GM12801 (cell line): Measurements from ENCODE around the gene POLRMT.

Source experiments
- TF ChIP-seq, protein P1 (sequence below): IDR thresholded peaks from one replicate; pipeline ENCODE4 v1.5.1; 2011; ENCODE audit warnings: control low read depth; ENCODE audit not compliant: insufficient read length; ENCODE audit errors: extremely low read depth

The POLRMT gene

DNA sequence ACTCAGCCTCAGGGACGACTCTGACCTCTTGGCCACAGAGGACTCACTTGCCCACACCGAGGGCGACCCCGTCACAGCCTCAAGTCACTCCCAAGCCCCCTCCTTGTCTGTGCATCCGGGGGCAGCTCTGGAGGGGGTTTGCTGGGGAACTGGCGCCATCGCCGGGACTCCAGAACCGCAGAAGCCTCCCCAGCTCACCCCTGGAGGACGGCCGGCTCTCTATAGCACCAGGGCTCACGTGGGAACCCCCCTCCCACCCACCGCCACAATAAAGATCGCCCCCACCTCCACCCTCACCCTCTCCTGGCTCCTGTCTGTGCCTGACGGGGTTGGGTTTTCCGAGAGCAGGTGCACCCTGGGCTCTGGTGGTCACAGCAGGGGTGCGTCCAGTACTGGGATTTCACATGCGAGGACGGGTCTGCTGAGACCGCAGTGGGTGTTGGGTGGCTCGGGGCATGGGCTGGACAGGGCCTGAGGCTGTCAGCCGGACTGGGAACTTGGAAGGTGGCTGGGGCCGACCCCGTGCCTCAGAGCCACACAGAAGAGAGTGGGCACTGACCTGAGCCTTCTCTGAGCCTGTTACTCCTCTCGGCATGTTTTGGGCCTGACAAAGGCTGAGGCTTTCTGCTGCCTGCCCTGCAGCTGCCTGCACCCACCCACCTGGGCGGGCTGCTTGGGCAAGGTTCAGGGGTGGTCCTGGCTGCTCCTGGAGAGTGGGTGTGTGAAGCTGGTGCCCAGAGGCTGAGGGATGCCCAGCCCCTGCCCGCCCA, 50.0 kb downstream of the POLRMT start:
- TF ChIP-seq, protein P1, sequence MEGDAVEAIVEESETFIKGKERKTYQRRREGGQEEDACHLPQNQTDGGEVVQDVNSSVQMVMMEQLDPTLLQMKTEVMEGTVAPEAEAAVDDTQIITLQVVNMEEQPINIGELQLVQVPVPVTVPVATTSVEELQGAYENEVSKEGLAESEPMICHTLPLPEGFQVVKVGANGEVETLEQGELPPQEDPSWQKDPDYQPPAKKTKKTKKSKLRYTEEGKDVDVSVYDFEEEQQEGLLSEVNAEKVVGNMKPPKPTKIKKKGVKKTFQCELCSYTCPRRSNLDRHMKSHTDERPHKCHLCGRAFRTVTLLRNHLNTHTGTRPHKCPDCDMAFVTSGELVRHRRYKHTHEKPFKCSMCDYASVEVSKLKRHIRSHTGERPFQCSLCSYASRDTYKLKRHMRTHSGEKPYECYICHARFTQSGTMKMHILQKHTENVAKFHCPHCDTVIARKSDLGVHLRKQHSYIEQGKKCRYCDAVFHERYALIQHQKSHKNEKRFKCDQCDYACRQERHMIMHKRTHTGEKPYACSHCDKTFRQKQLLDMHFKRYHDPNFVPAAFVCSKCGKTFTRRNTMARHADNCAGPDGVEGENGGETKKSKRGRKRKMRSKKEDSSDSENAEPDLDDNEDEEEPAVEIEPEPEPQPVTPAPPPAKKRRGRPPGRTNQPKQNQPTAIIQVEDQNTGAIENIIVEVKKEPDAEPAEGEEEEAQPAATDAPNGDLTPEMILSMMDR, result no peak

- TF ChIP-seq, protein P1, result no peak
These were observed 50.7 kb downstream of the POLRMT start for GRCh38 chr19:582497-583197.

- TF ChIP-seq, protein P1, result no peak
These were observed 51.8 kb downstream of the POLRMT start for GRCh38 chr19:581399-582111.

DNA sequence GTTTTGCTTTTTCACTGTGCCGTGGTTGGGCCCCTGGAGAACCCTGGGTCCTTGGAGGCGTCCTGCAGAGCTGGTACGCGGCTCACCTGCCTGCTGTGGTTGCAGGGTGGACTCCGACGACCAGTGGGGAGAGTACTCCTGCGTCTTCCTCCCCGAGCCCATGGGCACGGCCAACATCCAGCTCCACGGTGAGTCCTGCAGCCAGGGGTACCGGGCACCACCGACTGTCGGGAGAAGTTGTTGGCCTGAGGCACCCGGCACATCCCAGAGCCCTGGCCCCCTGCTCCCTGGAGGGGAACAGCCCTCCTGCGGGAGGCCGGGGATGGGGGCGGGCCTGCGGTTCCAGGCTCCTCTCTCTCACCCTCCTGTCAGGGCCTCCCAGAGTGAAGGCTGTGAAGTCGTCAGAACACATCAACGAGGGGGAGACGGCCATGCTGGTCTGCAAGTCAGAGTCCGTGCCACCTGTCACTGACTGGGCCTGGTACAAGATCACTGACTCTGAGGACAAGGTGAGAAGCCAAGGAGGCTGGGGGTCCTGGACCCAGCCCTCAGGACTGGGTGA, 53.0 kb downstream of the POLRMT start:
- TF ChIP-seq, protein P1, result no peak

GRCh38 chr19:579842-580155, 53.5 kb downstream of the POLRMT start:
- TF ChIP-seq, protein P1, result no peak

GRCh38 chr19:579111-579841, 54.1 kb downstream of the POLRMT start:
- TF ChIP-seq, protein P1, result no peak
